ENCODE results near the gene ORC1. TPM values are rescaled to one million over a fixed set of nuclear protein-coding genes. Genes with fewer than 3 reads are reported as not detected.

Gene ORC1
- total and polyA plus RNA-seq, 2 of the 8 experiments (the other 6 are each of a cell fraction or from before 2014, with no cell fraction given) = 36.9 to 49.0 TPM

DNA sequence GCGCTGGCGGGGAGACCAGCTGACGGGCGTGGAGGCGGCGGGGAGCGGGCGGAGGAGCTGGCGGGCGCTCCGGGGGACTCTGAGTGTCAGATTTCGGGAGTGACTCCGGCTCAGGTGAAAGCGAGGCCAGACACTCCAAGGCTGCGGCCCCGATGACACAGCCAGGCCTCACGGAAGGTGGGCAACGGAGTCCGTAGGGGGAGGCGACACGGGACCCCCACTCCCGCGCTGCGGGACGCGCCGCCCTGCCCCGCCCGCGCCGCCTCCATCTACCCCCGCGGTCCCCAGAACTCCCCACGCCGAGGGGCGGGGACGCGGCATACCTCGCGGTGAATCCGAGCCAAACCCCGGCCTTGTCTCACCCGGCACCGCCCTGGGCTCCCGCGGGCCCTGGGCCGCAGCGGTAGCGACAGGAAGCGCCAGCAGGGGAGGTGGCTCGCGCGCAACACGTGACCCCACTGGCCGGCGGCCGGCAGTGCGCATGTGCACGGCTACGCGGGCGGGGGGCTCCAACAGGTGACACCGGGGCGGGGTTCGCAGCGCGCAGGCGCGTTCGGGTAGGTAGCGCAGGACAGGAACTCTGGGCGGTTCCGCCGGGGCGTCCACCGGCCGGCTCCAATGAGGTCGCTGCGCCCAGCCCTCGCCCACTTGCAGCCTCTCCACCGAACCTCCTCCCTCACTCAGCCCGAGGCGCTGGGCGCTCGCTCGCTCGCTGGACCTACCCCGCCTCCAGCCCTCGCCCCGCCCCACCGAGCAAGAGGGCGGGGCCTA is 38.3 kb downstream of the ORC1 start, which contains the start of gene CC2D1B:
CC2D1B (minus strand) TSS at position 460 of the 771 bp plus-strand sequence. CDS start 1,585 bp downstream, outside the sequence.
- no peak within 1 kb of the TSS for H3K23ac ChIP-seq (ENCODE audit: insufficient read length)
- DNase-seq (ENCODE audit: low read depth in 1 of 2, low spot score in 2 of 2) = peak; percentile 99 to 100
- H2BK20ac ChIP-seq (ENCODE audit: low read length) = no peak within 1 kb of the TSS
- peaks cover 0 to 9% (median 5%) of the 10 kb centered on the region in 4 experiments for H3K4me1 ChIP-seq (replicated peaks in 1 of 4; ENCODE audit: control insufficient read depth in 3 of 4, insufficient read depth in 4 of 4, low read length in 3 of 4)
- H3K79me1 ChIP-seq (ENCODE audit: low read depth, low read length) = peaks cover 9% of the 10 kb centered on the region; the same call in 1 of the 2 replicates
- H3K9me3 ChIP-seq (ENCODE audit: insufficient read depth in 2 of 2, low read depth in 1 of 2, low read length in 1 of 2) = no peaks in the 10 kb centered on the region
- H2BK5ac ChIP-seq (ENCODE audit: low read depth, low read length) = peak within 1 kb of the TSS; percentile 73; the same call in 1 of the 2 replicates
- H2AFZ ChIP-seq (ENCODE audit: low read length) = peak within 1 kb of the TSS; percentile 74; the same call in 1 of the 2 replicates
- H2BK15ac ChIP-seq (ENCODE audit: low read length) = no peak within 1 kb of the TSS
- peaks cover 0 to 9% of the 10 kb centered on the region in 2 experiments for H4K20me1 ChIP-seq (replicated peaks in 1 of 2; ENCODE audit: control insufficient read depth in 1 of 2, insufficient read depth in 2 of 2, low read length in 2 of 2)
- H3K56ac ChIP-seq (replicated peaks; ENCODE audit: insufficient read length, low read depth, low read length) = peak within 1 kb of the TSS; percentile 33
- H4K5ac ChIP-seq (ENCODE audit: insufficient read length, low read depth, low read length) = peak within 1 kb of the TSS; percentile 54
- peak within 1 kb of the TSS; percentile 86 to 99 for H3K4me2 ChIP-seq (ENCODE audit: insufficient read depth in 1 of 2, low read depth in 2 of 2, low read length in 2 of 2)
- H3K4me3 ChIP-seq (ENCODE audit: extremely low read depth in 1 of 4, insufficient read depth in 2 of 4, low read depth in 3 of 4, low read length in 4 of 4) = peak within 1 kb of the TSS; percentile 76 to 92 (median 86)
- peak within 1 kb of the TSS; percentile 87 for H3K18ac ChIP-seq (ENCODE audit: extremely low read depth, low read length)
- POLR2A ChIA-PET (ENCODE audit: partially characterized antibody) = interaction anchor here (0.6 to 4.0 kb wide), 8 partner anchors 9 to 333 kb away, joined by 3 to 46 read pairs (median 6); partner anchors contain the start of genes BTF3L4, ORC1, PRPF38A and TXNDC12
- peak within 1 kb of the TSS; percentile 59 to 88 (median 66) for H3K9ac ChIP-seq (replicated peaks in 1 of 4; ENCODE audit: extremely low read depth in 1 of 4, low read depth in 3 of 4, low read length in 3 of 4)
- 4% methylated on average over 53 of the region's 92 CpGs; no CpG with 5 or more reads in 1 of the 2 experiments for WGBS, 2 experiments (ENCODE audit: extremely low coverage in 1 of 2, insufficient coverage in 1 of 2, insufficient read length in 1 of 2, insufficient replicate concordance in 2 of 2, low coverage in 1 of 2, low lambda C conversion rate in 2 of 2, missing lambda C conversion rate in 1 of 2)
- peak within 1 kb of the TSS; percentile 35 for H3K4ac ChIP-seq (replicated peaks; ENCODE audit: insufficient read length, low read depth, low read length)
- no peak for FAIRE-seq
- peaks cover 12% of the 10 kb centered on the region for H3K23me2 ChIP-seq (ENCODE audit: low read depth, low read length)
- H4K91ac ChIP-seq (replicated peaks; ENCODE audit: insufficient read length, low read length) = peak within 1 kb of the TSS; percentile 87
- peak within 1 kb of the TSS; percentile 20; the same call in 1 of the 2 replicates for H3K27ac ChIP-seq (ENCODE audit: low read depth, low read length)
- H2BK12ac ChIP-seq (ENCODE audit: low read depth, low read length) = 0 out of 2 replicates have a peak within 1 kb of the TSS, but pooled peaks have one; percentile 76
- 0 out of 2 replicates have a peak within 1 kb of the TSS, but pooled peaks have one; percentile 69 for H2AK5ac ChIP-seq (ENCODE audit: low read depth, low read length)
- H4K8ac ChIP-seq (ENCODE audit: extremely low read depth, insufficient read depth, low read length) = peak within 1 kb of the TSS; percentile 83
- CTCF ChIA-PET (ENCODE audit: partially characterized antibody) = interaction anchor here (1.0 to 1.4 kb wide), 3 partner anchors 14 to 24 kb away, joined by 3 to 9 read pairs (median 5); no protein-coding TSS in a partner anchor
- H3K14ac ChIP-seq (ENCODE audit: insufficient read length) = no peak within 1 kb of the TSS
- no peaks in the 10 kb centered on the region for H3K27me3 ChIP-seq (replicated peaks in 1 of 4; ENCODE audit: control insufficient read depth in 3 of 4, extremely low read depth in 1 of 4, insufficient read depth in 3 of 4, low read length in 3 of 4)
- peaks cover 0 to 5% of the 10 kb centered on the region in 2 experiments; a peak in 1 of 4 replicates for H3K79me2 ChIP-seq (ENCODE audit: control insufficient read depth in 1 of 2, insufficient read depth in 2 of 2, low read length in 2 of 2)
- no peak within 1 kb of the TSS for H2BK120ac ChIP-seq (replicated peaks; ENCODE audit: low read depth, low read length)
- H3K36me3 ChIP-seq (ENCODE audit: control insufficient read depth in 2 of 4, insufficient read depth in 4 of 4, low read length in 3 of 4) = peaks cover 0 to 15% (median 7%) of the 10 kb centered on the region in 4 experiments; a peak in 4 of 8 replicates
- TF ChIP-seq TAF1 (IDR thresholded peaks at IDR 0.05; ENCODE audit: low read depth, low read length) (peak; percentile 46; the same call in 1 of the 2 replicates), KDM4A (IDR thresholded peaks at IDR 0.05; ENCODE audit: low read depth, low read length, severe bottlenecking) (peak; percentile 66), CREB1 (IDR thresholded peaks at IDR 0.05) (peak; percentile 7; the same call in 1 of the 2 replicates), RXRA (IDR thresholded peaks at IDR 0.05; ENCODE audit: insufficient read depth, low read depth, low read length) (no peak), HDAC2 (IDR thresholded peaks at IDR 0.05; ENCODE audit: borderline replicate concordance in 1 of 2, low read depth in 2 of 2, low read length in 2 of 2) (peak in 1 of 2 experiments; percentile 63; a peak in 1 of 4 replicates), POLR2AphosphoS5 (IDR thresholded peaks at IDR 0.05; ENCODE audit: low read depth, low read length) (peak; percentile 66), KDM1A (IDR thresholded peaks at IDR 0.05; ENCODE audit: borderline replicate concordance, low read length) (no peak), NRF1 (IDR thresholded peaks at IDR 0.05; ENCODE audit: low read depth, low read length) (peak; percentile 96), PHF8 (conservative IDR thresholded peaks at IDR 0.05; ENCODE audit: low read depth, low read length) (peak; percentile 84)
- TF ChIP-seq, protein P1, sequence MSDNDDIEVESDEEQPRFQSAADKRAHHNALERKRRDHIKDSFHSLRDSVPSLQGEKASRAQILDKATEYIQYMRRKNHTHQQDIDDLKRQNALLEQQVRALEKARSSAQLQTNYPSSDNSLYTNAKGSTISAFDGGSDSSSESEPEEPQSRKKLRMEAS (IDR thresholded peaks at IDR 0.05) = peak; percentile 90
